Measurements from ENCODE around the gene B3GNT7.

B3GNT7 gene

GRCh38 chr2:231383416-231384108 is 11.9 kb upstream of the B3GNT7 start:
- DNase-seq (ENCODE audit: insufficient read length, low spot score), result no peak
- FAIRE-seq, result no peak

GRCh38 chr2:231384109-231384435 is 11.4 kb upstream of the B3GNT7 start:
- DNase-seq (ENCODE audit: insufficient read length, low spot score) (no peak), FAIRE-seq (no peak)

- no peak for DNase-seq (ENCODE audit: insufficient read length, low spot score)
- FAIRE-seq, result no peak
These were observed 10.5 kb upstream of the B3GNT7 start for GRCh38 chr2:231384970-231385369.

- FAIRE-seq (no peak), DNase-seq (ENCODE audit: insufficient read length, low spot score) (no peak)
These were observed 10.1 kb upstream of the B3GNT7 start for GRCh38 chr2:231385429-231385828.

- FAIRE-seq (no peak), DNase-seq (ENCODE audit: insufficient read length, low spot score) (no peak)
These were observed 9.1 kb upstream of the B3GNT7 start for GRCh38 chr2:231386446-231386845.

- no peak for FAIRE-seq
- no peak for DNase-seq (ENCODE audit: insufficient read length, low spot score)
These were observed 7.4 kb upstream of the B3GNT7 start for GRCh38 chr2:231387904-231388724.

- FAIRE-seq, result no peak
- DNase-seq (ENCODE audit: insufficient read length, low spot score), result no peak
These were observed 6.7 kb upstream of the B3GNT7 start for GRCh38 chr2:231388725-231389346.

GRCh38 chr2:231390667-231391066 is 4.8 kb upstream of the B3GNT7 start:
- FAIRE-seq, result peak; percentile 68
- no peak for DNase-seq (ENCODE audit: insufficient read length, low spot score)

- DNase-seq (ENCODE audit: insufficient read length, low spot score), result no peak
- FAIRE-seq, result peak; percentile 89
These were observed 3.5 kb upstream of the B3GNT7 start for GRCh38 chr2:231391981-231392380.

- DNase-seq (ENCODE audit: insufficient read length, low spot score) (no peak), FAIRE-seq (no peak)
These were observed 2.9 kb upstream of the B3GNT7 start for GRCh38 chr2:231392431-231393148.

- DNase-seq (ENCODE audit: insufficient read length, low spot score) (peak; percentile 81), FAIRE-seq (peak; percentile 100)
These were observed 2.1 kb upstream of the B3GNT7 start for GRCh38 chr2:231393149-231394131.

GRCh38 chr2:231394211-231395141 is 1.0 kb upstream of the B3GNT7 start:
- no peak for FAIRE-seq
- DNase-seq (ENCODE audit: insufficient read length, low spot score), result peak; percentile 96

GRCh38 chr2:231396058-231396821 is 730 bp downstream of the B3GNT7 start:
- no peak for FAIRE-seq
- peak; percentile 48 for DNase-seq (ENCODE audit: insufficient read length, low spot score)

GRCh38 chr2:231397011-231397927 is 1.8 kb downstream of the B3GNT7 start:
- FAIRE-seq, result no peak

GRCh38 chr2:231397928-231398294 is 2.4 kb downstream of the B3GNT7 start:
- FAIRE-seq (no peak), DNase-seq (ENCODE audit: insufficient read length, low spot score) (no peak)

More at GRCh38 chr2:231397011-231397927, 1.8 kb downstream of the B3GNT7 start:
- peak; percentile 36 for DNase-seq (ENCODE audit: insufficient read length, low spot score)

GRCh38 chr2:231398585-231398984 is 3.1 kb downstream of the B3GNT7 start:
- DNase-seq (ENCODE audit: insufficient read length, low spot score) (no peak), FAIRE-seq (no peak)

Measured in GM19239 (cell line).